Right ventricle myocardium superior (tissue), 1 donor: ENCODE data around the gene CPZ. TPM values are rescaled to one million over a fixed set of nuclear protein-coding genes. Genes with fewer than 3 reads are reported as not detected.

ENCODE experiments used
- ATAC-seq: fragments of 200-7000 bp; cut with Tn5 transposase; one replicate; pipeline ENCODE4 v1.9.1; 2020; ENCODE audit warnings: mild to moderate bottlenecking; ENCODE audit not compliant: poor library complexity
- DNase-seq: peaks from one replicate; pipeline ENCODE4 v3.0.0-alpha.2; 2020
- intact Hi-C: fragments of 100-400 bp; cut with DNase I; formaldehyde crosslinking; loops from one replicate; pipeline ENCODE4 v1.11.2; 2022
- long read RNA-seq: library from polyadenylated mRNA; unstranded; transcript quantifications from one replicate; pipeline ENCODE4 v2.0.0, GENCODE V29; 2021
- total RNA-seq: library from RNA; stranded (reverse); fragmentation: NEBNext Ultra II Directional; extraction: Animal tissue kit (Norgen Biotek cat#: 25700); gene quantifications from one replicate; pipeline ENCODE4 v1.2.1, GENCODE V29; 2021
- donor health status: DM: no; HTN: yes; CAD: no; lungs with severe emphysema.

Gene CPZ
- total RNA-seq = not detected
- long read RNA-seq, partial matches to known transcripts = 0 of 1 reads
- long read RNA-seq, other reads (novel, unspliced or antisense) = 0 of 1 reads

- DNase-seq (peak; percentile 37), ATAC-seq (no peak)
- intact Hi-C loops = loop anchor here (5.0 kb wide), 1 partner anchor 125 kb away; no protein-coding TSS in a partner anchor
These were observed at the start of gene CPZ for GRCh38 chr4:8592366-8593263. TSS of gene CPZ (plus strand) at chr4:8592765. CDS start at chr4:8592834, 69 bp downstream.

- ATAC-seq (no peak), DNase-seq (no peak)
- intact Hi-C loops = no loop called here
These were observed 49.6 kb upstream of the CPZ start for GRCh38 chr4:8542776-8543525.

- intact Hi-C loops = no loop called here
- ATAC-seq (no peak), DNase-seq (no peak)
These were observed 48.9 kb upstream of the CPZ start for GRCh38 chr4:8543623-8544022.

GRCh38 chr4:8544282-8544681 is 48.3 kb upstream of the CPZ start:
- DNase-seq (no peak), ATAC-seq (no peak)
- intact Hi-C loops = no loop called here

- no peak for ATAC-seq
- intact Hi-C loops = no loop called here
- DNase-seq = no peak
These were observed 47.7 kb upstream of the CPZ start for GRCh38 chr4:8544741-8545438.

GRCh38 chr4:8545439-8545765 is 47.2 kb upstream of the CPZ start:
- intact Hi-C loops = no loop called here
- DNase-seq = no peak
- ATAC-seq = no peak

GRCh38 chr4:8546766-8547107 is 45.8 kb upstream of the CPZ start:
- ATAC-seq (no peak), DNase-seq (no peak)
- intact Hi-C loops = no loop called here

- ATAC-seq (no peak), DNase-seq (no peak)
- intact Hi-C loops = no loop called here
These were observed 45.3 kb upstream of the CPZ start for GRCh38 chr4:8547108-8547911.

GRCh38 chr4:8547912-8548730 is 44.4 kb upstream of the CPZ start:
- ATAC-seq (no peak), DNase-seq (no peak)
- intact Hi-C loops = no loop called here

GRCh38 chr4:8548731-8549351 is 43.7 kb upstream of the CPZ start:
- intact Hi-C loops = no loop called here
- no peak for DNase-seq
- no peak for ATAC-seq

- ATAC-seq (no peak), DNase-seq (no peak)
- intact Hi-C loops = no loop called here
These were observed 43.1 kb upstream of the CPZ start for GRCh38 chr4:8549352-8549931.

GRCh38 chr4:8550691-8551090 is 41.9 kb upstream of the CPZ start:
- intact Hi-C loops = no loop called here
- DNase-seq (no peak), ATAC-seq (no peak)

GRCh38 chr4:8552024-8552423 is 40.5 kb upstream of the CPZ start:
- no peak for DNase-seq
- no peak for ATAC-seq
- intact Hi-C loops = no loop called here

- DNase-seq (no peak), ATAC-seq (no peak)
- intact Hi-C loops = no loop called here
These were observed 39.9 kb upstream of the CPZ start for GRCh38 chr4:8552581-8553205.

- DNase-seq (no peak), ATAC-seq (no peak)
- intact Hi-C loops = no loop called here
These were observed 39.3 kb upstream of the CPZ start for GRCh38 chr4:8553216-8553615.

- ATAC-seq (no peak), DNase-seq (no peak)
- intact Hi-C loops = no loop called here
These were observed 38.6 kb upstream of the CPZ start for GRCh38 chr4:8553991-8554405.
